ENCODE measurements around the gene RUVBL1.

The RUVBL1 gene

GRCh38 chr3:128146201-128146600 lies 22.6 kb upstream of the RUVBL1 start:
- no peak for ATAC-seq
- TF ChIP-seq ESRRG (CRISPR knock-in tag; IDR thresholded peaks at IDR 0.05), result no peak
- TF ChIP-seq ZNF8 (CRISPR knock-in tag; IDR thresholded peaks at IDR 0.05), result no peak
- TF ChIP-seq, protein P1, sequence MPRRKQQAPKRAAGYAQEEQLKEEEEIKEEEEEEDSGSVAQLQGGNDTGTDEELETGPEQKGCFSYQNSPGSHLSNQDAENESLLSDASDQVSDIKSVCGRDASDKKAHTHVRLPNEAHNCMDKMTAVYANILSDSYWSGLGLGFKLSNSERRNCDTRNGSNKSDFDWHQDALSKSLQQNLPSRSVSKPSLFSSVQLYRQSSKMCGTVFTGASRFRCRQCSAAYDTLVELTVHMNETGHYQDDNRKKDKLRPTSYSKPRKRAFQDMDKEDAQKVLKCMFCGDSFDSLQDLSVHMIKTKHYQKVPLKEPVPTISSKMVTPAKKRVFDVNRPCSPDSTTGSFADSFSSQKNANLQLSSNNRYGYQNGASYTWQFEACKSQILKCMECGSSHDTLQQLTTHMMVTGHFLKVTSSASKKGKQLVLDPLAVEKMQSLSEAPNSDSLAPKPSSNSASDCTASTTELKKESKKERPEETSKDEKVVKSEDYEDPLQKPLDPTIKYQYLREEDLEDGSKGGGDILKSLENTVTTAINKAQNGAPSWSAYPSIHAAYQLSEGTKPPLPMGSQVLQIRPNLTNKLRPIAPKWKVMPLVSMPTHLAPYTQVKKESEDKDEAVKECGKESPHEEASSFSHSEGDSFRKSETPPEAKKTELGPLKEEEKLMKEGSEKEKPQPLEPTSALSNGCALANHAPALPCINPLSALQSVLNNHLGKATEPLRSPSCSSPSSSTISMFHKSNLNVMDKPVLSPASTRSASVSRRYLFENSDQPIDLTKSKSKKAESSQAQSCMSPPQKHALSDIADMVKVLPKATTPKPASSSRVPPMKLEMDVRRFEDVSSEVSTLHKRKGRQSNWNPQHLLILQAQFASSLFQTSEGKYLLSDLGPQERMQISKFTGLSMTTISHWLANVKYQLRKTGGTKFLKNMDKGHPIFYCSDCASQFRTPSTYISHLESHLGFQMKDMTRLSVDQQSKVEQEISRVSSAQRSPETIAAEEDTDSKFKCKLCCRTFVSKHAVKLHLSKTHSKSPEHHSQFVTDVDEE (CRISPR knock-in tag; IDR thresholded peaks at IDR 0.05), result no peak
- no peak for TF ChIP-seq BACH2 (CRISPR knock-in tag; IDR thresholded peaks at IDR 0.05; ENCODE audit: borderline replicate concordance)
- TF ChIP-seq, protein P2, sequence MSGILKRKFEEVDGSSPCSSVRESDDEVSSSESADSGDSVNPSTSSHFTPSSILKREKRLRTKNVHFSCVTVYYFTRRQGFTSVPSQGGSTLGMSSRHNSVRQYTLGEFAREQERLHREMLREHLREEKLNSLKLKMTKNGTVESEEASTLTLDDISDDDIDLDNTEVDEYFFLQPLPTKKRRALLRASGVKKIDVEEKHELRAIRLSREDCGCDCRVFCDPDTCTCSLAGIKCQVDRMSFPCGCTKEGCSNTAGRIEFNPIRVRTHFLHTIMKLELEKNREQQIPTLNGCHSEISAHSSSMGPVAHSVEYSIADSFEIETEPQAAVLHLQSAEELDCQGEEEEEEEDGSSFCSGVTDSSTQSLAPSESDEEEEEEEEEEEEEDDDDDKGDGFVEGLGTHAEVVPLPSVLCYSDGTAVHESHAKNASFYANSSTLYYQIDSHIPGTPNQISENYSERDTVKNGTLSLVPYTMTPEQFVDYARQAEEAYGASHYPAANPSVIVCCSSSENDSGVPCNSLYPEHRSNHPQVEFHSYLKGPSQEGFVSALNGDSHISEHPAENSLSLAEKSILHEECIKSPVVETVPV (CRISPR knock-in tag; IDR thresholded peaks at IDR 0.05), result no peak
- TF ChIP-seq ZFP3 (CRISPR knock-in tag; IDR thresholded peaks at IDR 0.05), result no peak

DNA sequence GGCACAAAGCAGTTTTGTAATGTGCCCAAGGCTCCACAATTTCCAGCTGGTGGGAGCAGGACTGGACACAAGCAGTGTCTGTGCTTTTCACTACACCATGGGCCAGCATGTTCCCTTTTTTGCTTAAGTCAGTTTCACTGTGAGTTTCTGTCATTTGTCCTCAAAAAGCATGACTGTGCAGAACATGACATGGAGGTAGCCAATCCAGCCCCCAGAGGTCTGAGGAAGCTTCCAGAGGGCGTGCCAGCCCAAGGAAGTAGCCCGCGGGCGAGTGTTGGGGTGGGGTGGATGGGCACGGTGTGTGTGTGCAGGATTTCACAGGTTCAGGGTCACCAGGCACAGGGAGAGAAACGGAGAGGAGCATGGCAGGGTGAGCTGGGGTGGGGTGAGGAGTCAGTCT lies 21.7 kb upstream of the RUVBL1 start:
- ATAC-seq, result no peak
- TF ChIP-seq TCF4 (CRISPR knock-in tag; IDR thresholded peaks at IDR 0.05; ENCODE audit: borderline replicate concordance), result no peak
- TF ChIP-seq, protein P2 (CRISPR knock-in tag; IDR thresholded peaks at IDR 0.05), result no peak
- TF ChIP-seq ISL1 (CRISPR knock-in tag; IDR thresholded peaks at IDR 0.05), result no peak
- TF ChIP-seq ZNF70 (CRISPR knock-in tag; IDR thresholded peaks at IDR 0.05), result no peak
- no peak for TF ChIP-seq GLIS3 (CRISPR knock-in tag; IDR thresholded peaks at IDR 0.05)
- no peak for TF ChIP-seq ZNF8 (CRISPR knock-in tag; IDR thresholded peaks at IDR 0.05)
- no peak for TF ChIP-seq CREB5 (CRISPR knock-in tag; IDR thresholded peaks at IDR 0.05; ENCODE audit: low read depth)
- TF ChIP-seq ARNTL (CRISPR knock-in tag; IDR thresholded peaks at IDR 0.05; ENCODE audit: borderline replicate concordance, low read depth), result no peak
- TF ChIP-seq ZFP3 (CRISPR knock-in tag; IDR thresholded peaks at IDR 0.05), result no peak
- no peak for TF ChIP-seq TOX (CRISPR knock-in tag; IDR thresholded peaks at IDR 0.05; ENCODE audit: borderline replicate concordance)
- no peak for TF ChIP-seq PPARA (CRISPR knock-in tag; IDR thresholded peaks at IDR 0.05; ENCODE audit: borderline replicate concordance)

DNA sequence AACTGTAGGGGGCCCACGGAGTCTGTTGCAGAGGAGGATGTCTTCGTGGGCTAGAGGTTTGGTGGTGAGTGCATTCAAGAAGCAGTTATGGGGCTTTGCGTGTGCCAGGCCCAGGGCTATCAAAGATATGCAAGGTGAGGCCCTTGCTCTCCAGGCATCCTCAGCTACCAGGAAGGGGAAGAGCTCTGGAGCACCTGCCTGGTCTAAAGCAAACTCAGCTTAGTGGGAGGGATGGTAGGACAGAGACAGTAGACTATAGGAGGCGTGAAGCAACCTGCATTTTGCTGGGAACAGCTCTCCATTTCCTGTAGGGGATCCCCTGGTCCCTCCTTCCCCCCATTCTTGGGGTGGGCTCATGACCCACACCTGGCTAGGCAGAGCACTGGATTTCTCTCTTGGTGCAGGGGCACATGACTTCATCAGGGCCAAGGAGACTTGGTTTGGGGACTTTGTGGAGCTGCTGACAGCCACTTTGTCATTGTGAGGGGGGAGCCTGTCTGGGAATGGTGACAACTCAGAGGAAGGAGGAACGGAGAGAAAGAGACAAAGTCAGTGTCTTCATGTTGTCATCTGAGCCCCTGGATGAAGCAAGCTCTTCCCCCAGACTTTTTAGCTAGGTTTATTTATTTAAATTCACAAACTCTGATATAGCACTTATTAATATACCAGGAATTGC lies 21.0 kb upstream of the RUVBL1 start:
- TF ChIP-seq ZNF565 (CRISPR knock-in tag; conservative IDR thresholded peaks at IDR 0.05; ENCODE audit: low read depth) (no peak), ZNF8 (CRISPR knock-in tag; IDR thresholded peaks at IDR 0.05) (no peak), OSR1 (CRISPR knock-in tag; IDR thresholded peaks at IDR 0.05) (no peak), ARNTL (CRISPR knock-in tag; IDR thresholded peaks at IDR 0.05; ENCODE audit: borderline replicate concordance, low read depth) (no peak), RARB (CRISPR knock-in tag; IDR thresholded peaks at IDR 0.05) (no peak), GLIS3 (CRISPR knock-in tag; IDR thresholded peaks at IDR 0.05) (no peak), PATZ1 (CRISPR knock-in tag; IDR thresholded peaks at IDR 0.05; ENCODE audit: borderline replicate concordance) (no peak), ZC3H10 (CRISPR knock-in tag; IDR thresholded peaks at IDR 0.05) (no peak), ESRRG (CRISPR knock-in tag; IDR thresholded peaks at IDR 0.05) (no peak), ZFP3 (CRISPR knock-in tag; IDR thresholded peaks at IDR 0.05) (no peak)
- TF ChIP-seq, protein P2 (CRISPR knock-in tag; IDR thresholded peaks at IDR 0.05), result no peak
- ATAC-seq, result no peak

Measured in SK-N-SH treated with all-trans-retinoic acid at 6 μM for 48 hours (cell line).